ENCODE measurements around the gene ST3GAL3.
A peak's percentile ranks its signal among the peaks of the same experiment; 100 is the strongest.

The ST3GAL3 gene

DNA sequence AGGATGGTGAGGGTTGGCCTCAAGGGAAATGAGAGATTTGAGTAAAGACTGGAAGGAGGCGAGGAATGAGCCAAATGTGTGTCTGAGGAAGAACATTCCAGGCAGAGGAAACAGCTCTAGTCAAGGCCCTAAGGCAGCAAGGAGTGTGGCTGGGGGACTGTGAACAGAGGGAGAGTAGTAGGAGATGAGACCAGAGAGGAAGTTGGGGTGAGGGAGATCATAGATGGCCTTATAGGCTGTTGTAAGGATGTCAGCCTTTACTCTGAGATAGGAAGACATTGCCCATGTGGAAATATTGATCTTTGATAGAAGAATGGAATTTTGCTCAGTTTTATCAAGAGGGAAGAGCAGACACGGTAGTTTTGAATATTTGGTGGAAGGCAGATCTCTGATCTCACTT is 171.1 kb downstream of the ST3GAL3 start:
- no peak overlapping the region for H2BK12ac ChIP-seq (ENCODE audit: low read length)
- DNase-seq, result peak in 1 of 2 donors; percentile 36
- no peaks in the 10 kb centered on the region for H3K36me3 ChIP-seq (ENCODE audit: control insufficient read depth in 1 of 2, insufficient read depth in 2 of 2, low read length in 2 of 2)
- no peak overlapping the region for H3K4me2 ChIP-seq (ENCODE audit: low read length)
- H2BK5ac ChIP-seq (ENCODE audit: low read depth, low read length, poor library complexity), result no peak overlapping the region
- WGBS (ENCODE audit: extremely low coverage, insufficient coverage, insufficient read length), result no CpG with 5 or more reads among the region's 2 CpGs
- no peak overlapping the region for H2AK5ac ChIP-seq (ENCODE audit: low read length)
- H2BK120ac ChIP-seq (ENCODE audit: insufficient read depth, low read length, poor library complexity), result no peak overlapping the region
- no peak overlapping the region for H3K27ac ChIP-seq (ENCODE audit: low read depth, low read length)
- no peak overlapping the region for H3K23ac ChIP-seq (ENCODE audit: low read length)
- H4K8ac ChIP-seq (ENCODE audit: low read depth, low read length), result no peak overlapping the region
- H3K14ac ChIP-seq (ENCODE audit: low read length), result no peak overlapping the region
- H3K9me3 ChIP-seq (ENCODE audit: insufficient read depth, low read depth, low read length), result no peaks in the 10 kb centered on the region
- no peak overlapping the region for H3K4me3 ChIP-seq (ENCODE audit: low read depth, low read length)
- no peak overlapping the region for H3K4ac ChIP-seq (ENCODE audit: low read depth, low read length)
- H3K79me2 ChIP-seq (ENCODE audit: control insufficient read depth, insufficient read depth, low read length, poor library complexity), result no peaks in the 10 kb centered on the region
- H4K12ac ChIP-seq (ENCODE audit: low read depth, low read length), result no peak overlapping the region
- H4K91ac ChIP-seq (ENCODE audit: low read depth, low read length), result no peak overlapping the region
- no peak overlapping the region for H3K18ac ChIP-seq (ENCODE audit: low read length)
- H3K79me1 ChIP-seq (ENCODE audit: low read length), result no peaks in the 10 kb centered on the region
- H2AFZ ChIP-seq (ENCODE audit: insufficient read depth, low read length, poor library complexity), result no peak overlapping the region
- no peaks in the 10 kb centered on the region for H3K4me1 ChIP-seq (ENCODE audit: control insufficient read depth in 1 of 2, insufficient read depth in 2 of 2, low read length in 2 of 2)
- no peak overlapping the region for H3K9ac ChIP-seq (ENCODE audit: low read length)
- H3K27me3 ChIP-seq (ENCODE audit: insufficient read depth, low read length), result no peaks in the 10 kb centered on the region

- H4K8ac ChIP-seq (ENCODE audit: low read depth, low read length), result no peak overlapping the region
- H2BK12ac ChIP-seq (ENCODE audit: low read length), result no peak overlapping the region
- no peak for DNase-seq
- no peak overlapping the region for H3K9ac ChIP-seq (ENCODE audit: low read length)
- H2AK5ac ChIP-seq (ENCODE audit: low read length), result no peak overlapping the region
- H3K27me3 ChIP-seq (ENCODE audit: insufficient read depth, low read length), result no peaks in the 10 kb centered on the region
- no peak overlapping the region for H2BK5ac ChIP-seq (ENCODE audit: low read depth, low read length, poor library complexity)
- no peak overlapping the region for H4K91ac ChIP-seq (ENCODE audit: low read depth, low read length)
- H3K4me3 ChIP-seq (ENCODE audit: low read depth, low read length), result no peak overlapping the region
- H3K18ac ChIP-seq (ENCODE audit: low read length), result no peak overlapping the region
- no peak overlapping the region for H3K23ac ChIP-seq (ENCODE audit: low read length)
- WGBS (ENCODE audit: extremely low coverage, insufficient coverage, insufficient read length), result no CpG with 5 or more reads among the region's 4 CpGs
- no peaks in the 10 kb centered on the region for H3K79me2 ChIP-seq (ENCODE audit: control insufficient read depth, insufficient read depth, low read length, poor library complexity)
- no peak overlapping the region for H4K12ac ChIP-seq (ENCODE audit: low read depth, low read length)
- no peaks in the 10 kb centered on the region for H3K79me1 ChIP-seq (ENCODE audit: low read length)
- H2BK120ac ChIP-seq (ENCODE audit: insufficient read depth, low read length, poor library complexity), result no peak overlapping the region
- H3K4ac ChIP-seq (ENCODE audit: low read depth, low read length), result no peak overlapping the region
- no peaks in the 10 kb centered on the region for H3K36me3 ChIP-seq (ENCODE audit: control insufficient read depth in 1 of 2, insufficient read depth in 2 of 2, low read length in 2 of 2)
- H3K14ac ChIP-seq (ENCODE audit: low read length), result no peak overlapping the region
- H3K27ac ChIP-seq (ENCODE audit: low read depth, low read length), result no peak overlapping the region
- no peaks in the 10 kb centered on the region for H3K9me3 ChIP-seq (ENCODE audit: insufficient read depth, low read depth, low read length)
- no peaks in the 10 kb centered on the region for H3K4me1 ChIP-seq (ENCODE audit: control insufficient read depth in 1 of 2, insufficient read depth in 2 of 2, low read length in 2 of 2)
- no peak overlapping the region for H3K4me2 ChIP-seq (ENCODE audit: low read length)
- H2AFZ ChIP-seq (ENCODE audit: insufficient read depth, low read length, poor library complexity), result no peak overlapping the region
Observed at GRCh38 chr1:43878854-43879253, 171.5 kb downstream of the ST3GAL3 start.

- Histone ChIP-seq H3K4ac (ENCODE audit: low read depth, low read length) (no peak overlapping the region), H3K9me3 (ENCODE audit: insufficient read depth, low read depth, low read length) (no peaks in the 10 kb centered on the region), H4K8ac (ENCODE audit: low read depth, low read length) (no peak overlapping the region), H3K4me1 (ENCODE audit: control insufficient read depth in 1 of 2, insufficient read depth in 2 of 2, low read length in 2 of 2) (no peaks in the 10 kb centered on the region), H2AFZ (ENCODE audit: insufficient read depth, low read length, poor library complexity) (no peak overlapping the region), H3K79me2 (ENCODE audit: control insufficient read depth, insufficient read depth, low read length, poor library complexity) (no peaks in the 10 kb centered on the region), H3K27me3 (ENCODE audit: insufficient read depth, low read length) (no peaks in the 10 kb centered on the region), H4K91ac (ENCODE audit: low read depth, low read length) (no peak overlapping the region), H3K9ac (ENCODE audit: low read length) (no peak overlapping the region), H3K79me1 (ENCODE audit: low read length) (no peaks in the 10 kb centered on the region), H3K14ac (ENCODE audit: low read length) (no peak overlapping the region), H3K4me3 (ENCODE audit: low read depth, low read length) (peak overlapping the region; percentile 25), H3K23ac (ENCODE audit: low read length) (no peak overlapping the region), H2AK5ac (ENCODE audit: low read length) (no peak overlapping the region), H3K36me3 (ENCODE audit: control insufficient read depth in 1 of 2, insufficient read depth in 2 of 2, low read length in 2 of 2) (no peaks in the 10 kb centered on the region), H2BK120ac (ENCODE audit: insufficient read depth, low read length, poor library complexity) (no peak overlapping the region), H3K18ac (ENCODE audit: low read length) (no peak overlapping the region), H3K4me2 (ENCODE audit: low read length) (no peak overlapping the region), H2BK12ac (ENCODE audit: low read length) (no peak overlapping the region), H2BK5ac (ENCODE audit: low read depth, low read length, poor library complexity) (no peak overlapping the region), H4K12ac (ENCODE audit: low read depth, low read length) (no peak overlapping the region), H3K27ac (ENCODE audit: low read depth, low read length) (no peak overlapping the region)
- WGBS (ENCODE audit: extremely low coverage, insufficient coverage, insufficient read length), result 100% methylated on average over 1 of the region's 4 CpGs
- no peak for DNase-seq
Observed at GRCh38 chr1:43879414-43879813, 172.1 kb downstream of the ST3GAL3 start.

DNA sequence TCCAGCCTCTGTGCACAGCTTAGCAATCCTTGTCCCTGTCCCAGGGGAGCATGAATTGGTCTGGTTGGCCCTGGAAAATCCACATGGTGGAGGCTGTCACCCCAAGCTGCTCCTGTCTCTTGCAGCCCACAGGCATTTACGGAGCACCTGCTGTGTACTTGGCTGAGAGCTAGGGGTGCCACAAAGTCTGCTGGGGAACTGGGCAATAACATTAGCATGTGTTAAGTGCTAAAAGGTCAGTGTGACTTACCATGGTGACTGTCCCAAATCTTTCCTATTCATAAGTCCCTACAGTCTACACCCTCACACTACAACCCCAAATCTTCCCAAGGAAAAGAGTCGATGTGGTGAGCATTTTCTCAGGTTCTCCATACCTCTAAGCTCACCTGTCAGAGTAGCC is 172.7 kb downstream of the ST3GAL3 start:
- no peaks in the 10 kb centered on the region for H3K9me3 ChIP-seq (ENCODE audit: insufficient read depth, low read depth, low read length)
- no peak overlapping the region for H2AFZ ChIP-seq (ENCODE audit: insufficient read depth, low read length, poor library complexity)
- H3K4me3 ChIP-seq (ENCODE audit: low read depth, low read length), result no peak overlapping the region
- no peak overlapping the region for H3K14ac ChIP-seq (ENCODE audit: low read length)
- H2BK12ac ChIP-seq (ENCODE audit: low read length), result no peak overlapping the region
- no peak overlapping the region for H3K23ac ChIP-seq (ENCODE audit: low read length)
- H3K9ac ChIP-seq (ENCODE audit: low read length), result no peak overlapping the region
- DNase-seq, result no peak
- H4K12ac ChIP-seq (ENCODE audit: low read depth, low read length), result no peak overlapping the region
- no peaks in the 10 kb centered on the region for H3K79me2 ChIP-seq (ENCODE audit: control insufficient read depth, insufficient read depth, low read length, poor library complexity)
- no peak overlapping the region for H3K27ac ChIP-seq (ENCODE audit: low read depth, low read length)
- H3K36me3 ChIP-seq (ENCODE audit: control insufficient read depth in 1 of 2, insufficient read depth in 2 of 2, low read length in 2 of 2), result no peaks in the 10 kb centered on the region
- H4K8ac ChIP-seq (ENCODE audit: low read depth, low read length), result no peak overlapping the region
- H3K4me2 ChIP-seq (ENCODE audit: low read length), result no peak overlapping the region
- no peak overlapping the region for H3K4ac ChIP-seq (ENCODE audit: low read depth, low read length)
- no peak overlapping the region for H4K91ac ChIP-seq (ENCODE audit: low read depth, low read length)
- H3K79me1 ChIP-seq (ENCODE audit: low read length), result no peaks in the 10 kb centered on the region
- WGBS (ENCODE audit: extremely low coverage, insufficient coverage, insufficient read length), result no CpG with 5 or more reads among the region's 2 CpGs
- no peaks in the 10 kb centered on the region for H3K27me3 ChIP-seq (ENCODE audit: insufficient read depth, low read length)
- H2AK5ac ChIP-seq (ENCODE audit: low read length), result no peak overlapping the region
- H2BK120ac ChIP-seq (ENCODE audit: insufficient read depth, low read length, poor library complexity), result no peak overlapping the region
- no peak overlapping the region for H2BK5ac ChIP-seq (ENCODE audit: low read depth, low read length, poor library complexity)
- peaks cover 2% of the 10 kb centered on the region in 2 experiments for H3K4me1 ChIP-seq (ENCODE audit: control insufficient read depth in 1 of 2, insufficient read depth in 2 of 2, low read length in 2 of 2)
- H3K18ac ChIP-seq (ENCODE audit: low read length), result no peak overlapping the region

Data from trophoblast cell (in vitro differentiated cells and primary cell).